GM19324 (cell line): ENCODE measurements around the gene ARAP1.
A peak's percentile ranks its signal among the peaks of the same experiment; 100 is the strongest.

Experiments used
- ATAC-seq: cut with Tn5 transposase; IDR thresholded peaks from one replicate; pipeline ENCODE4 v1.9.1; 2021; ENCODE audit warnings: mild to moderate bottlenecking, moderate library complexity; ENCODE audit not compliant: unreplicated experiment, low FRiP score

ARAP1 gene

GRCh38 chr11:72726266-72727220 is 25.7 kb downstream of the ARAP1 start:
- no peak for ATAC-seq

DNA sequence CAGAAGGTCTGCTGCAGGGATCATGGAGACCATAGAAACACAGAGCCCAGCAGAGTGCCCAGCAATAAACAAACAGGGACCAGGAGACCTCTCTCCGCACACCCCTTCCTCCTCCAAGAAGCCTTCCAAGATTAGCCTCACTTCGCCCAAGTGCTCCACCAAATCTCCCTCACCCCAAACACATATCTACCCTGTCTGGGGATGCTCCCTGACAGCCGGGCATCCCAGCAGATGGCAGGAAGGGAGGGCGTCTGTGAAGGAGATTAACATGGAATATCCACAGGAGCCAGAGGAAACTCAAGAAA is 26.5 kb downstream of the ARAP1 start:
- no peak for ATAC-seq

- no peak for ATAC-seq
These were observed 27.1 kb downstream of the ARAP1 start for GRCh38 chr11:72724851-72725723.

DNA sequence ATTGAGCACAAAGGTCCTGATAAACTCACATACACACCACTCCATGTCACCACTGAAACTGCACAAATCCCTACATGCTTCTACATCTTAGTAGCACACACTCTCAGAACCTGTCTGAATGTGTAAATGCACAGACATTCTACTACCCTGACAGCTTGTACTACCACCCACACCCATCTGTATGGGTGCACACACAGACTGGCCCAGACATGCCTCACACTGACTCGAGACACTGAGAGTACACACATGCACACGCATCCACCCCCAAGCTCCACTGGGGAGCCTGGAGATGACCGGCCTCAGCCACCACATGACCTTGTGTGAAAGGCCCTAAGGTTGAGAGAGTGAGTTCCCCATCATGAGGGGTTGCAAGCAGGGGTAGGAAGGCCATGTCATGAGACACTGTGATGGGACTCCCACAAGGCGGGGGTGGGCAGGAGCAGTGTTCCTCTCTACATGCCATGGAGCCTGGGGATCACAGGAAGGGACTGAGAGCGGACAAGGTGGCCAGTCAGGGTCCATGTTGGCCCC is 28.1 kb downstream of the ARAP1 start:
- ATAC-seq = no peak

DNA sequence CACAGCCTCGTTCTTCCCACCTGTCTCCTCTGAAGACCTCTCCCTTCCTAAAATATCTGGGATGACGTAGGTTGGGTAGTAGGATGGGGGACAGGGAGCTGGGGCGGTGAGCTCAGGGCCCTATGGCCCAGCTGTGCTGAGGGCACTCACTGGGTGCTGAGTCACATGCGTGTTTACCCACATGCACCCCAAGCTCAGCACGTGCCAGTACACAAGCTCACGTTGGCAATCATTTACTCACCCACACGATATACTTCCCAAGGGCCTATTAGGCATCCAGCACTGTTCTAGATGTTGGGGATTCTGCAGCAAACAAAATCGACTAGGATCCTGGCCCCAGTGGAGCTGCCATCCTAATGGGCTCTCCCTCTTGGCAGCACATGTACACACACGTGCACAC is 28.7 kb downstream of the ARAP1 start:
- no peak for ATAC-seq

- peak; percentile 63 for ATAC-seq
These were observed 30.0 kb downstream of the ARAP1 start for GRCh38 chr11:72722050-72722748.

DNA sequence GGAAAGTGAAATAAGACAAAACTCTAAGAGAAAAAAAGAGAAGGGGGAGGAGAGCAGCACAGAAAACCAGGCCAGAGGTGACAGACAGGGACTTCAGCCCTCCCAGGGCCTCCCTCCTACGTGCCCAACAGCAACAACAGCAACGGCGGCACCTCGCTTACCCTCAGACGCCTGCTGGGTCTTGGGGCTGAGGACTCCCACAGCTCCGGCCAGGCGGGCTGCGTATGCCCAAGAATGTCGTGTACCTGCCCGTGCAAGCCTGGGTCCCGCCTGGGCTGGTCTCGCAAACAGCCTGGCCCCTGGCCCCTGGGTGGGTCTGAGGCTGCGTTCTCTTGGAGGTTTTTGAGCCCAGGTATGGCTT is 30.5 kb downstream of the ARAP1 start:
- ATAC-seq = no peak

- no peak for ATAC-seq
These were observed 30.9 kb downstream of the ARAP1 start for GRCh38 chr11:72721276-72721675.

DNA sequence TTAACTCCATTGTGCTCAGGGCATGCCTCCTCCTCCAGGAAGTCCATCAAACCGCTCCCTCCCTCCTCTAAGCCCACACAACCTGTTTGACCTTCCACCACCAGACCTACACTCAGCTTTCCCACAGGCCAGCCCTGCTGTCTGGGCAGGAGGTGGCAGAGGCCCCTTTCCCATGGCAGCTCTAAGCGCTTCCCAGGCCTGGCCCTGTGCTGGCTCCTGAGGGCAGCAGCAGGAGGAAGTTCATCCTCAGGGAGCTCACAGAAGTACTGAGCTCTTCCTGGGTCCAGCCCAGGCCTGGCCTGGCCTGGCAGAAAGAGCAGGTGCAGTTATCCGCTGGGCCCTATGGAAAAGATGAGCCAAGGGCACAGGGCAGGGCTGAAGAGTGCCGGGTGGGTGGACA is 31.4 kb downstream of the ARAP1 start:
- ATAC-seq = no peak

- ATAC-seq = no peak
These were observed 32.2 kb downstream of the ARAP1 start for GRCh38 chr11:72720047-72720446.

- ATAC-seq = no peak
These were observed 32.7 kb downstream of the ARAP1 start for GRCh38 chr11:72719551-72719950.

- ATAC-seq = no peak
These were observed 33.1 kb downstream of the ARAP1 start for GRCh38 chr11:72719144-72719543.

DNA sequence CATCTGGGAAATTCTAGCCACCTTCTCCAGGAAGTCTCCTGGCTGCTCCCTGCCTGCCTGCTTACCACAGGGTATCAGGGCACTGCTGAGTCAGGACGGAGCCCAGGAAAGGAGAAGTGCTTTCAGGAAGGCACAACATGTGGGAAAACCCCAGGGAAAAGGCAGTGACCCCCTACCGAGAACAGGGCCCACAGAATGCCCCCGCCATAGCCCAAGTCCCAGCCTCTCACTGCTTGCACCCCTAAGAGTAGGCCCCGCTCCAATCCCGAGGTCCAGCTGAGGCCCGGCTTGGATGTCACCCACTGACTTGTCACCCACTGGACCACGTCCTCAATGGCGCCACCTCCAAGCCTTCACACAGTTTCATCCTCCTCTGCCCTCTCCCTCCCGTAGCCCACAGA is 34.1 kb downstream of the ARAP1 start:
- ATAC-seq = no peak

- ATAC-seq = no peak
These were observed 35.3 kb downstream of the ARAP1 start for GRCh38 chr11:72716788-72717435.

DNA sequence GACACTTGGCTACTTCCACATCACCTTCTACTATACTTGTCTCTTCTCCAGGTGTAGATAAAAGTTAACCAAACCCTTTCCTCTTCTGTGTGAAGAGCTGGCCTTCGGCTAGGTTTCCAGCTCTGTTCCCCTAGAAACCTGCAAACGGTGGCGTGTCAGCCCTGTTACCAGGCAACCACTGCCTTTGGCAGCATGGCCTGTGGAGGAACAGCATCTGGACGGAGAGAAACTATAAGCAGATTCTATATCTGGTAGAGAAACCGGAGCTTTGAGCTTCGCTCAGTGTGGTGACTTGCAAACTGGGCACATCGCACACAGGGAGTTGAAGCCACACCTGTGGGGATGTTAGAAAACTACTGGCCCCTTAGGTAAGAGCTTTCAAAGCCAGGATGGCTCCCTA is 35.9 kb downstream of the ARAP1 start:
- no peak for ATAC-seq

DNA sequence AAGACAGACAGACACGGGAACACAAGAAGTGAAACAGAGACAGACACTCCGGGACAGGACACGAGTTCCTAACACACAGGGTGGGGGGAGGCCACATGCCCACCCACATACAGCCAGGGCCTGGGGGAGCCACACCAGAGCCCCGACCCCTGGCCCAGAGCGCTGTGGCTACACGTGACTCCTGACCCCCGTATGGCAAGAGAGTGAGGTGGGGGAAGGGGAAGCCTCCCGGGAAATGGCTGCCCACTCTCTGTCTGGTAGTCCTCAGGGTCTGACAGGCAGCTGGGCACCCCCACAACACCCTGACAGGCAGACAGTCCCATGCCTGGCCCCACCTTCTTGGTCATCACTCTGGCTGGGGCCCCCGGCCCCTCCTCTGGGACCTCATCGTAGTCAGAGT is 39.4 kb downstream of the ARAP1 start:
- ATAC-seq = no peak

- no peak for ATAC-seq
These were observed 39.9 kb downstream of the ARAP1 start for GRCh38 chr11:72712168-72712751.

DNA sequence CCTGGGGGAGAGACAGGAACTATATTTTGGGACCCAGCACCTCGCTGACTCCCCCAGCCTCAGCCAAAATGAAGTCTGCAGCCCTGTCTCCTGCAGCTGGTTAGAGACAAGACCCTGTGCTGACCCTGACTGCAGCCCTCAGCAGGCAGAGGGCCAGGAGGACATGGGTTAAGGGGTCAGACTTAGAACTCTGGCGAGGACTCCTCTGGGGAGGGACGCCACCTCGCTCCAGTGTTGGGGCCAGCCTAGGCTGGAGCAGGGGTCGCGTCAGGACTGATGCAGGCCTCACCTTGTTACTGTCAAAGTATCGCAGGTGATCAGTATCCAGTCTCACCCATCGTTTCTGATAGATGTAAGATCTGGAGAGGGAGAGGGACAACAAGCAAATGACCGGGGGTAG is 41.1 kb downstream of the ARAP1 start:
- ATAC-seq = no peak

- ATAC-seq = no peak
These were observed 41.9 kb downstream of the ARAP1 start for GRCh38 chr11:72710278-72710677.
